ENCODE results near the gene KCMF1. TPM values are rescaled to one million over a fixed set of nuclear protein-coding genes. Genes with fewer than 3 reads are reported as not detected.

KCMF1 gene
- total and polyA plus RNA-seq, 9 of the 15 experiments (the other 6 are each of a cell fraction or from before 2014, with no cell fraction given) = 6.8 to 88.2 (median 46.5) TPM

- CTCF ChIA-PET (ENCODE audit: low intra/inter-chr PET ratio) = no interaction called here
- peaks cover 9 to 34% of the 10 kb centered on the region in 2 experiments for H3K27me3 ChIP-seq (ENCODE audit: control insufficient read depth in 2 of 2, insufficient read depth in 2 of 2, low read length in 2 of 2)
- TF ChIP-seq THAP7 (CRISPR knock-in tag; IDR thresholded peaks at IDR 0.05) (no peak), RFX1 (IDR thresholded peaks at IDR 0.05) (peak; percentile 36; the same call in 1 of the 2 replicates)
- 0% methylated on average over 2 of the region's 2 CpGs for WGBS (ENCODE audit: insufficient coverage, low coverage, missing lambda C conversion rate)
- H3K9ac ChIP-seq (ENCODE audit: insufficient read depth in 1 of 2, low read depth in 2 of 2, low read length in 2 of 2) = no peak overlapping the region
- DNase-seq (ENCODE audit: extremely low read depth in 1 of 4, low spot score in 3 of 4) = no peak
- no peak overlapping the region for H3K27ac ChIP-seq (ENCODE audit: extremely low read depth, low read depth, low read length)
- in situ Hi-C loops (cut with MboI) = no loop called here
- H3K9me1 ChIP-seq (ENCODE audit: control insufficient read depth, insufficient read depth, low read length) = no peaks in the 10 kb centered on the region
- FAIRE-seq = no peak
- H3K4me1 ChIP-seq (replicated peaks in 1 of 2; ENCODE audit: control insufficient read depth in 2 of 2, insufficient read depth in 2 of 2, low read length in 2 of 2) = peaks cover 0 to 2% of the 10 kb centered on the region in 2 experiments; a peak in 1 of 5 replicates
- no peaks in the 10 kb centered on the region for H3K9me3 ChIP-seq (replicated peaks; ENCODE audit: control insufficient read depth, insufficient read depth, low read depth, low read length)
- BruUV-seq (replicated peaks) = no TSS peak
- H3K36me3 ChIP-seq (ENCODE audit: control insufficient read depth, insufficient read depth, low read length) = no peaks in the 10 kb centered on the region
- H3K4me3 ChIP-seq = no peak overlapping the region
- H3K79me2 ChIP-seq (ENCODE audit: control insufficient read depth, insufficient read depth, low read length) = no peaks in the 10 kb centered on the region
- intact Hi-C loops (cut with micrococcal nuclease) = no loop called here
- ATAC-seq = no peak
- H2AFZ ChIP-seq (ENCODE audit: low read depth, low read length) = no peak overlapping the region
- POLR2A ChIA-PET = interaction anchor here (1.6 kb wide), 1 partner anchor 17 kb away, joined by 3 read pairs; no protein-coding TSS in a partner anchor
- H3K4me2 ChIP-seq (ENCODE audit: insufficient read depth, low read length) = no peak overlapping the region
- no peaks in the 10 kb centered on the region for H4K20me1 ChIP-seq (replicated peaks; ENCODE audit: control insufficient read depth, insufficient read depth, low read length)
These were observed 90.9 kb downstream of the KCMF1 start for GRCh38 chr2:85061896-85062295.

GRCh38 chr2:85062565-85062964 is 91.6 kb downstream of the KCMF1 start:
- POLR2A ChIA-PET = interaction anchor here (1.6 kb wide), 1 partner anchor 16 kb away, joined by 3 read pairs; no protein-coding TSS in a partner anchor
- no peak overlapping the region for H3K27ac ChIP-seq (ENCODE audit: extremely low read depth, low read depth, low read length)
- intact Hi-C loops (cut with micrococcal nuclease) = no loop called here
- CTCF ChIA-PET (ENCODE audit: low intra/inter-chr PET ratio) = no interaction called here
- no peak overlapping the region for H3K4me3 ChIP-seq
- no peaks in the 10 kb centered on the region for H3K9me1 ChIP-seq (ENCODE audit: control insufficient read depth, insufficient read depth, low read length)
- H2AFZ ChIP-seq (ENCODE audit: low read depth, low read length) = no peak overlapping the region
- no peak overlapping the region for H3K9ac ChIP-seq (ENCODE audit: insufficient read depth in 1 of 2, low read depth in 2 of 2, low read length in 2 of 2)
- H3K36me3 ChIP-seq (ENCODE audit: control insufficient read depth, insufficient read depth, low read length) = no peaks in the 10 kb centered on the region
- FAIRE-seq (no peak), DNase-seq (ENCODE audit: extremely low read depth in 1 of 4, low spot score in 3 of 4) (no peak), ATAC-seq (no peak)
- in situ Hi-C loops (cut with MboI) = no loop called here
- peaks cover 2 to 7% of the 10 kb centered on the region in 2 experiments; a peak in 3 of 5 replicates for H3K4me1 ChIP-seq (replicated peaks in 1 of 2; ENCODE audit: control insufficient read depth in 2 of 2, insufficient read depth in 2 of 2, low read length in 2 of 2)
- WGBS (ENCODE audit: insufficient coverage, low coverage, missing lambda C conversion rate) = 4% methylated on average over 6 of the region's 6 CpGs
- no peaks in the 10 kb centered on the region for H3K79me2 ChIP-seq (ENCODE audit: control insufficient read depth, insufficient read depth, low read length)
- no TSS peak for BruUV-seq (replicated peaks)
- H4K20me1 ChIP-seq (replicated peaks; ENCODE audit: control insufficient read depth, insufficient read depth, low read length) = no peaks in the 10 kb centered on the region
- no peak overlapping the region for H3K4me2 ChIP-seq (ENCODE audit: insufficient read depth, low read length)
- H3K27me3 ChIP-seq (ENCODE audit: control insufficient read depth in 2 of 2, insufficient read depth in 2 of 2, low read length in 2 of 2) = peaks cover 9 to 34% of the 10 kb centered on the region in 2 experiments
- H3K9me3 ChIP-seq (replicated peaks; ENCODE audit: control insufficient read depth, insufficient read depth, low read depth, low read length) = no peaks in the 10 kb centered on the region
- TF ChIP-seq HMG20A (CRISPR knock-in tag; conservative IDR thresholded peaks at IDR 0.05) (no peak), PHB2 (IDR thresholded peaks at IDR 0.05; ENCODE audit: low read depth) (no peak)
- TF ChIP-seq, protein P1, sequence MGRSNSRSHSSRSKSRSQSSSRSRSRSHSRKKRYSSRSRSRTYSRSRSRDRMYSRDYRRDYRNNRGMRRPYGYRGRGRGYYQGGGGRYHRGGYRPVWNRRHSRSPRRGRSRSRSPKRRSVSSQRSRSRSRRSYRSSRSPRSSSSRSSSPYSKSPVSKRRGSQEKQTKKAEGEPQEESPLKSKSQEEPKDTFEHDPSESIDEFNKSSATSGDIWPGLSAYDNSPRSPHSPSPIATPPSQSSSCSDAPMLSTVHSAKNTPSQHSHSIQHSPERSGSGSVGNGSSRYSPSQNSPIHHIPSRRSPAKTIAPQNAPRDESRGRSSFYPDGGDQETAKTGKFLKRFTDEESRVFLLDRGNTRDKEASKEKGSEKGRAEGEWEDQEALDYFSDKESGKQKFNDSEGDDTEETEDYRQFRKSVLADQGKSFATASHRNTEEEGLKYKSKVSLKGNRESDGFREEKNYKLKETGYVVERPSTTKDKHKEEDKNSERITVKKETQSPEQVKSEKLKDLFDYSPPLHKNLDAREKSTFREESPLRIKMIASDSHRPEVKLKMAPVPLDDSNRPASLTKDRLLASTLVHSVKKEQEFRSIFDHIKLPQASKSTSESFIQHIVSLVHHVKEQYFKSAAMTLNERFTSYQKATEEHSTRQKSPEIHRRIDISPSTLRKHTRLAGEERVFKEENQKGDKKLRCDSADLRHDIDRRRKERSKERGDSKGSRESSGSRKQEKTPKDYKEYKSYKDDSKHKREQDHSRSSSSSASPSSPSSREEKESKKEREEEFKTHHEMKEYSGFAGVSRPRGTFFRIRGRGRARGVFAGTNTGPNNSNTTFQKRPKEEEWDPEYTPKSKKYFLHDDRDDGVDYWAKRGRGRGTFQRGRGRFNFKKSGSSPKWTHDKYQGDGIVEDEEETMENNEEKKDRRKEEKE (IDR thresholded peaks at IDR 0.05; ENCODE audit: borderline replicate concordance in 1 of 2, control insufficient read depth in 1 of 2, low read depth in 2 of 2, low read length in 1 of 2) = no peak

Measured in K562 (cell line).